Stimulated activated CD8-positive, alpha-beta memory T cell treated with anti-CD3 and anti-CD28 coated beads, Interleukin-12 subunit alpha, Interleukin-12 subunit beta, amount 100 ng/mL, for 24 hours (primary cell): Measurements from ENCODE around the gene TMEFF1.

Experiments used
- DNase-seq: peaks from one replicate; pipeline ENCODE4 v3.0.0-alpha.2; 2020; ENCODE audit errors: extremely low read depth

The TMEFF1 gene

GRCh38 chr9:100447041-100447440, 25.9 kb upstream of the TMEFF1 start:
- no peak for DNase-seq

GRCh38 chr9:100448266-100448665, 24.7 kb upstream of the TMEFF1 start:
- DNase-seq, result no peak

DNA sequence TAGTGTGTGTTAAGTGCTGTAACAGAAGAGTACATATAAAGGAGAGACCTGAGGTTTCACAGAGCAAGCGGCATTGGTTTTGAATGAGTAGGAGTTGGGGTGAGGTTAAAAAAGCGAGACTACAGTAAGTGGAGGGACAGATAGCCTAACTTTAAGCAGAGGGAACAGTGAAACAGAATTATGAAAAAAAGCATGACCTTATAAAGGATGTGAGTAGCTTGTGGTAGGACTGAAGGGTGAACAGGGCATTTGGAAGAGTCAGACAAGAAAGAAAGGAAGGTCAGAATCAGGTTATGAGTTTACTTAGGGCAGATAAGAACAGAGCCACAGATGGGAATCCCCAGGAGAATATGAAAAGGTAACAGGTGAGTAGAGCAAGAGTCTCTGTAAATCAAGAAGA, 23.5 kb upstream of the TMEFF1 start:
- DNase-seq, result no peak

GRCh38 chr9:100452894-100453293, 20.1 kb upstream of the TMEFF1 start:
- no peak for DNase-seq

DNA sequence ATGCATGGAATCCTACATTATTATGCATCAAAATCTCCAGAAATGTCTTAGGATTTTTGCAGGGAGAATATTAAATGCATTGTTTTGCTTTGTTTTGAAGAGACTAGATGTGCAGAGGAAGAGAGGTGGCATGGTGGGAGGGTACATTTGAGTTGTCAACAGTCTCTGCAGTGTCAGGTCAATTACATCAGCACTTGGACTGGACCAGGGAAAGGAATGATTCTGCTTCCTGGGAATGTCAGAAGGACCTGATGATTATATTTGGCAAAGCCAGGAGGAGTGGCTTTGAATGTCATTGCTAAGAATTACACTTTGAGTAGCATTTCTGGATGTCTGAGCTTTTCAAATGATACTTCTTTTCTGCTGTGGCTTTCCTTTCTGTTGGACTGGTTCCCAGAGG, 17.5 kb upstream of the TMEFF1 start:
- DNase-seq, result no peak

DNA sequence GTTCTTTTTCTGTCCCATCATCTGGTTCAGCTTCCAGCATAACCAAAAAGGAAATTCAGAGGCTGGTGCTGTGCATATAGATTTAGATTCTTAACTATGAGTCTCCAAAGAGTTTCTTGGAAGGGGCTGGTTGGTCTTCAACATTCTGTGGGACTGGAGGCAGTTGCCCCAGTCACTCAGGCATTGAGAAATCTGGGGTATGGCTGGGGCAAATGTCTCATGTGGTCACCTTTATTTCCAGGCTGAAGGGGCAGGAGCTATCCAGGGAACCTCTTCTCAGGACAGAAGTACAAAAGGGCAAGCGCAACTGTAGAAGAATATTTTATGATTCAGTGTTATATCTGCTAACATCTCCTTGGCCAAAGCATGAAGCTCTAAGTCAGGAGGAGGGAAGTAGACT, 15.4 kb upstream of the TMEFF1 start:
- DNase-seq, result no peak

GRCh38 chr9:100459963-100460362, 13.0 kb upstream of the TMEFF1 start:
- no peak for DNase-seq

DNA sequence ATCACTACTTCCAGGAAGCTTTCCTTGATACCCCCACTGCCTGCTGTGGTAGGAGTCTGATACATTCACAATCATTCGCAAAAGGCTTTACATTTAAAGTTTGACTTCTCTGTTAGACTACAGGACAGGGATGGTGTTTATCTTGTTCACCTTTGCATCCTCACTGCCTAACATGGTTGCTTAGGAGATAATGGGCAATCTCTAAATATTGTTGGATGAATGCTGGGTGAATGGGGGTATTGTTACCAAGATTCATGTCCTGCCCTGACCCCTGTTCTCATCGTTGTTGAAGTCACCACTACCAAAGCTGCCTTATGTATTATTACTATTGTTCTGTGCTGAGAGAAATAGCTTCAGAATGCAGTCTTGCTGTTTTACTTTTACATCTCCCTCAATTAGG, 7.7 kb upstream of the TMEFF1 start:
- DNase-seq, result no peak

GRCh38 chr9:100465761-100466160, 7.2 kb upstream of the TMEFF1 start:
- DNase-seq, result no peak

DNA sequence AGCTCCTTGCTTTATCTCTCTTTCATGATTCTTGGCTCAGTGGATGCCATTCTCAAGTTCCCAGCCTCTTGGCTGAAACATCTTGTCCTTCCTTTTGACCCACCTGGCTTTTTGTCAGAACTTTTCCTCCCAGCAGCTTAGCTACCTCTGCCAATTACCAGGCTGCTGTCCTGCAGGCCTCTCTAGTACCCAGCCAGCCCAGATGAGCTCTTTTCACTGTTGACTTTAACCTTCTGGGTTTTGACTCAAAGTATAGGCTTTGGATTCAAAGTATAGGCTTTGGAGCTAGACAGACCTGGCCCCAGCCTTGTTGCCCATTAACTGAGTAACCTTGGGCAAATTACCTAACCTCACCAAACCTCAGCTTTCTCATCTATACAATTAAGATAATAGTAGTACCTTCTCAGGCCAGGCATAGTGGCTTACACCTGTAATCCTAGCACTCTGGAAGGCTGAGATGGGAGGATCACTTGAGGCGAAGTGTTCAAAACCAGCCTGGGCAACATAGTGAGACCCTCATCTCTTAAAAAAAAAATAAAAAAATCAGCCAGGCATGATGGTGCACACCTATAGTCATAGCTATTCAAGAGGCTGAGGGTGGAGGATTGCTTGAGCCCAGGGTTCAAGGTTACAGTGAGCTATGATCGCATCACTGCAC, 6.6 kb upstream of the TMEFF1 start:
- DNase-seq, result no peak

DNA sequence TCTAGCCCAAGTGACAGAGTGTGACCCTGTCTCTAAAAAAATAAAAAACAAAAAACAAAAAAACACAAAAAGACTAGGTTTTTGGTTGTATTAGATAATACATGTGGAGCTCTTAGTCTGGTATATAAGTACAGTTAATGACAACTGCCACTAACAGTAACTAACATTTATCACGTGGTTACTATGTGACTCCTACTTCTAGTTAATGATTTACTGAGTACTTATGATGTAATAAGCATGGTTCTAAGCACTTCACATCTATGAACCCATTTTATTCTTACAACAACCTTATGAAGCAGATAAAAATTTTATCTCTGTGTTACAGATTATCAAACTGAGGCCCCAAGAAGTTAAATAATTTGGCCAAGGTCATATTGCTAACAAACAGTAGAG, 6.1 kb upstream of the TMEFF1 start:
- DNase-seq, result no peak

DNA sequence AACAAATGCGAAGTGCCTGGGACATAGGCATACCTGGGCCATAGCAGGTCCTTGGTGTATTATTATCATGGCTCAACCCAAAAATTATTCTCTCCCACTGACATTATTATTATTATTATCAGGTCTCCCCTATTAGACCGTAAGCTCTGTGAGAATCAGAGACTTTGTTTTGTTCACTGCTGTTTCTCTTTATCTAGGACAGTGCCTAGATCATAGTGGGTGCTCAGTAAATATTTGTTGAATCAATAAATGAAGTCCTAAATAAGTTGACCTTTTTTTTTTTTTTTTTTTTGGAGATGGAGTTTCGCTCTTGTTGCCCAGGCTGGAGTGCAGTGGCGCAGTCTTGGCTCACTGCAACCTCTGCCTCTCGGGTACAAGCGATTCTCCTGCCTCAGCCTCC, 4.9 kb upstream of the TMEFF1 start:
- no peak for DNase-seq

GRCh38 chr9:100472268-100472667, 681 bp upstream of the TMEFF1 start:
- DNase-seq, result no peak

- DNase-seq, result no peak
Observed at GRCh38 chr9:100473276-100474081, 530 bp downstream of the TMEFF1 start.

- DNase-seq, result no peak
Observed at GRCh38 chr9:100474082-100474923, 1.4 kb downstream of the TMEFF1 start.

- DNase-seq, result no peak
Observed at GRCh38 chr9:100474924-100475276, 2.0 kb downstream of the TMEFF1 start.

GRCh38 chr9:100477241-100477640, 4.3 kb downstream of the TMEFF1 start:
- DNase-seq, result no peak

DNA sequence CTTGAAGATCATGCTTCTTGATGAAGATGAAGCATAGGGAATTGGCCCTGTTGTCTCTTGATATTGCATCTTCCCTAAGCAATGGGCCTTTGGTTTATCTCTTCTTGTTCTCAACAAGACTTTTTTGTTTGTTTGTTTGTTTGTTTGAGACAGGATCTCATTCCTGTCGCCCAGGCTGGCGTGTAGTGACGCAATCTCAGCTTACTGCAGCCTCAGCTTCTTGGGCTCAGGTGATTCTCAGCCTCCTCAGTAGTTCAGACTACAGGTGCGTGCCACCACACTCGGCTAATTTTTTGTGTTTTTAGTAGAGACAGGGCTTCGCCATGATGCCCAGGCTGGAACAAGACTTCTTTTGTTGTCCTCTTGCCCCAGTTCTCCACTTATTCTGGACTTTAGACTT, 5.2 kb downstream of the TMEFF1 start:
- no peak for DNase-seq

GRCh38 chr9:100479820-100480219, 6.9 kb downstream of the TMEFF1 start:
- no peak for DNase-seq

DNA sequence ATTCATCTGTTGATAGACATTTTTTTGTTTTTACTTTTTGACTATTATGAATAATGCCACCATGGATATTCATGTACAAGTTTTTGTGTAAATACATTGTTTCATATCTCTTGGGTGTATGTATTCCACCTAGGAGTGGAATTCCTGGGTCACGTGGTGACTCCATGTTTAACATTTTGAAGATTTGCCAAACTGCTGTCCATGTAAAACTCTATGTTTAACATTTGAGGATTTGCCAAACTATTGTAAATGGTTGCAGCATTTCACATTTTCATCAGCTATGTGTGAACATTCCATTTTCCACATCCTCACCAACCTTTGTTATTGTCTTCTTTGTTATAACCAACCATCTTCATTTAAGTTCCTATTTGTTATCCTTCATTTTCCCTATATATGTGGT, 12.2 kb downstream of the TMEFF1 start:
- no peak for DNase-seq

DNA sequence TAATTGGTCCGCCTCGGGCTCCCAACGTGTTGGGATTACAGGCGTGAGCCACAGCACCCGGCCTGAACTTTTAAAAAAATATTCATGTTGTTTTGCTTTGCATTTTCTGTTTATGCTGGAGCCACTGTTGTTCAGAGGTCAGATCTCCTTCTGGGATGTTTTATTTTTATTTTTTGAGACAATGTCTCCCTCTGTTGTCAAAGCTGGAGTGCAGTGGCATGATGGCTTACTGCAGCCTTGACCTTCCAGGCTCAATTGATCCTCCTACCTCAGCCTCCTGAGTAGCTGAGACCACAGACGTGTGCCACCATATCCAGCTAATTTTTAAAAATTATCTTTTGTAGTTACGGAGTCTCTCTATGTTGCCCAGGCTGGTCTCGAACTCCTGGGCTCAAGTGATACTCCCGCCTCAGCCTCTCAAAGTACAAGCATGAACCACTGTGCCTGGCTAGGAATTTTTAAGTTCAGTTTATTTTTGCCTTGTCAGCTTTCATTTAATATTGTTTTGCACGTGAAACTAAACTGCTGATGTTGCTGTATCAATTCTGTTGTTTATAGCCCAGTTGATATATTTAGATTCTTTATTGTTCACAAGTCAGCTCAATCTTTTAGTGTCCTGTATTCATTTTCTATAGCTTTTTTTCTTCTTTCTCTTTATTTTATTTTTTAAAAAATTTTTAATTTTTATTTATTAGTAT, 13.7 kb downstream of the TMEFF1 start:
- no peak for DNase-seq

DNA sequence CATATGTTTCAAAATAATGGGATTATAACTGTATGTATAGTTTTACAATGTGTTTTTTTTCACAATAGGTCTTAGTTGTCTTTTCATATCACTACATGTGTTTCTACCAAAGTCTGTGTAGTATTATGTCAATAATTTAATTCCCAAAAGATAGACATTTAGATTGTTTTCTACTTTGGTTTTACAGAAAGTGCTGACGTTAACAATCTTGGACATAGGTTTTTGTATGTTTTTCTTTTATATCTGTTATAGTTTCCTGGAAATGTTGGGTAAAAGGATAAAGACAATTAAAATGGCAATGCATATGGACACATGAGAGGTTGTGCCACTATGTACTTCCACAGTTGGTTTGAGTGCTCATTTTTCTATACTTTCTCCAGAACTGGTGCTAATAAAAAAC, 15.2 kb downstream of the TMEFF1 start:
- no peak for DNase-seq
